ENCODE results near the gene NPAS3.

Gene NPAS3

DNA sequence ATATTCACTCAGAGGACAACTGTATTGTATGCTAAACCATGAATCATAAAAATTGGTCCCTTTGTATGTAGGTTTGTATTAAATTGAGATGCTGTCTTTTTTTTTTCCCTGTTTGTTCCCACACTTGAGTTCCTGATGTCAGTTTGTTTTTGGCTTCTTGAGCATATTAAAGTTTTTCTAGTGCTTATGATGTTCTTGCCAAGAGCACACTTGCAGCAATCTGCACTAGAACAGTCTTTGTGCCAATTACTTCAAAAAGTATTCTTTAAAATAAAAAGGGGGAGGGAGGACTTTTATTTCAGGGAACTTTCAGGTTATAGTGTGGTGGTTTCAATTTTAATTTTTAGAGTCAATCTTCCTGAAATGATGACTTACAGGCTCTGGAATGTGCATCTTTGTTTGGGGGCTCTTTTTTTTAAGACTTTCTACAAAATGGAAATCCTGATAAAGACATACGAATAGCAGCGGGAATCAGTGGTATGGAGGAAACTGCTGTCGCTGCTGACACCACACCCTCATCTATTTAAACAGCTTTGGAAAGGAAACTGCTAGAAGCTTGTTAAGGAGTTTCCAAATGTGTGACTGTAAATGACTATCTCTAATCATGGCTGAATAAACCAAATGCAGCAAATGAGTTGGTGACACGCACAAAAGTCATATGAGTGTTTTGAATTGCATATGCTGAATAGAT is 823.6 kb downstream of the NPAS3 start:
- TF ChIP-seq, protein P1, sequence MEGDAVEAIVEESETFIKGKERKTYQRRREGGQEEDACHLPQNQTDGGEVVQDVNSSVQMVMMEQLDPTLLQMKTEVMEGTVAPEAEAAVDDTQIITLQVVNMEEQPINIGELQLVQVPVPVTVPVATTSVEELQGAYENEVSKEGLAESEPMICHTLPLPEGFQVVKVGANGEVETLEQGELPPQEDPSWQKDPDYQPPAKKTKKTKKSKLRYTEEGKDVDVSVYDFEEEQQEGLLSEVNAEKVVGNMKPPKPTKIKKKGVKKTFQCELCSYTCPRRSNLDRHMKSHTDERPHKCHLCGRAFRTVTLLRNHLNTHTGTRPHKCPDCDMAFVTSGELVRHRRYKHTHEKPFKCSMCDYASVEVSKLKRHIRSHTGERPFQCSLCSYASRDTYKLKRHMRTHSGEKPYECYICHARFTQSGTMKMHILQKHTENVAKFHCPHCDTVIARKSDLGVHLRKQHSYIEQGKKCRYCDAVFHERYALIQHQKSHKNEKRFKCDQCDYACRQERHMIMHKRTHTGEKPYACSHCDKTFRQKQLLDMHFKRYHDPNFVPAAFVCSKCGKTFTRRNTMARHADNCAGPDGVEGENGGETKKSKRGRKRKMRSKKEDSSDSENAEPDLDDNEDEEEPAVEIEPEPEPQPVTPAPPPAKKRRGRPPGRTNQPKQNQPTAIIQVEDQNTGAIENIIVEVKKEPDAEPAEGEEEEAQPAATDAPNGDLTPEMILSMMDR (IDR thresholded peaks at IDR 0.05; ENCODE audit: insufficient read depth, low read depth, low read length, missing control alignments): no peak
- no peak for DNase-seq (ENCODE audit: low read depth)
- no peak overlapping the region for H3K4me3 ChIP-seq (ENCODE audit: low read depth, low read length)

GRCh38 chr14:33764876-33765650 is 826.4 kb downstream of the NPAS3 start:
- no peak for DNase-seq (ENCODE audit: low read depth)
- no peak overlapping the region for H3K4me3 ChIP-seq (ENCODE audit: low read depth, low read length)
- TF ChIP-seq, protein P1 (IDR thresholded peaks at IDR 0.05; ENCODE audit: insufficient read depth, low read depth, low read length, missing control alignments): no peak

- no peak for DNase-seq (ENCODE audit: low read depth)
- no peak overlapping the region for H3K4me3 ChIP-seq (ENCODE audit: low read depth, low read length)
- TF ChIP-seq, protein P1 (IDR thresholded peaks at IDR 0.05; ENCODE audit: insufficient read depth, low read depth, low read length, missing control alignments): no peak
These were observed 829.1 kb downstream of the NPAS3 start for GRCh38 chr14:33767586-33768457.

DNA sequence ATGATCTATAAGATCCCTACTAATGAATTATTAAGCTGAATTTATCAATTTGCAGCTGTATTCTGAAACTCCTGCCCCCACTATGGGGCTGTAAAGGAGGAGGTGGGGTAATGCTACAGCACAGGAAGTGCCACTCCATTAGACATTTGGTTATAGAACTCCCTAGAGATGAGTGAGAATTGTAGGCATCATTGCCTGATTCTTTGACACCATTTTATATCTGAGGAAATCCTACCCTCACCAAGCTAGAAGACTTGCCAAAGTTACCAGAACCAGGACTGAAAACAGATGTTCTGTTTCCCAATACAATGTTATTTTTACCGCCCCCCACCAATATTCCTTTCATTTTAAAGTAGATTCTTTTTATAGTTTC is 829.8 kb downstream of the NPAS3 start:
- no peak overlapping the region for H3K4me3 ChIP-seq (ENCODE audit: low read depth, low read length)
- no peak for DNase-seq (ENCODE audit: low read depth)
- TF ChIP-seq, protein P1 (IDR thresholded peaks at IDR 0.05; ENCODE audit: insufficient read depth, low read depth, low read length, missing control alignments): no peak

GRCh38 chr14:33773205-33774030 is 834.7 kb downstream of the NPAS3 start:
- DNase-seq (ENCODE audit: low read depth): no peak
- H3K4me3 ChIP-seq (ENCODE audit: low read depth, low read length): no peak overlapping the region

More at GRCh38 chr14:33773205-33774030, 834.7 kb downstream of the NPAS3 start:
- TF ChIP-seq, protein P1 (IDR thresholded peaks at IDR 0.05; ENCODE audit: insufficient read depth, low read depth, low read length, missing control alignments): no peak
